MM.1S (cell line): ENCODE measurements around the gene KIF7.

ENCODE experiments used
- CTCF ChIP-seq: fragments of 300-600 bp; sonication (generic); IDR thresholded peaks from 2 replicates; pipeline ENCODE4 v1.5.1; 2016; ENCODE audit warnings: antibody characterized with exemption, low read length, mixed read lengths
- EZH2 ChIP-seq: fragments of 300-600 bp; sonication (generic); optimal IDR thresholded peaks from 2 replicates; pipeline ENCODE3; 2017; ENCODE audit warnings: low read depth, mild to moderate bottlenecking, antibody characterized with exemption, low read length, mixed read lengths

- TF ChIP-seq CTCF (no peak), EZH2 (no peak)
Measured at GRCh38 chr15:89662893-89663626, 7.8 kb upstream of the KIF7 start.
